HG02943 (cell line): ENCODE measurements around the gene GRK4.
A peak's percentile ranks its signal among the peaks of the same experiment; 100 is the strongest.
"Not testable (repeated sequence)": the region's sequence is repeated elsewhere in the genome, so short reads cannot be mapped to it uniquely, and the experiment has no call there.

ENCODE experiments used
- ATAC-seq: cut with Tn5 transposase; IDR thresholded peaks from one replicate; pipeline ENCODE4 v1.9.1; 2021; ENCODE audit warnings: mild to moderate bottlenecking, low read depth, moderate library complexity; ENCODE audit not compliant: unreplicated experiment

The GRK4 gene

GRCh38 chr4:2930135-2930757 is 33.1 kb upstream of the GRK4 start:
- no peak for ATAC-seq

GRCh38 chr4:2930758-2931511 is 32.4 kb upstream of the GRK4 start:
- no peak for ATAC-seq

DNA sequence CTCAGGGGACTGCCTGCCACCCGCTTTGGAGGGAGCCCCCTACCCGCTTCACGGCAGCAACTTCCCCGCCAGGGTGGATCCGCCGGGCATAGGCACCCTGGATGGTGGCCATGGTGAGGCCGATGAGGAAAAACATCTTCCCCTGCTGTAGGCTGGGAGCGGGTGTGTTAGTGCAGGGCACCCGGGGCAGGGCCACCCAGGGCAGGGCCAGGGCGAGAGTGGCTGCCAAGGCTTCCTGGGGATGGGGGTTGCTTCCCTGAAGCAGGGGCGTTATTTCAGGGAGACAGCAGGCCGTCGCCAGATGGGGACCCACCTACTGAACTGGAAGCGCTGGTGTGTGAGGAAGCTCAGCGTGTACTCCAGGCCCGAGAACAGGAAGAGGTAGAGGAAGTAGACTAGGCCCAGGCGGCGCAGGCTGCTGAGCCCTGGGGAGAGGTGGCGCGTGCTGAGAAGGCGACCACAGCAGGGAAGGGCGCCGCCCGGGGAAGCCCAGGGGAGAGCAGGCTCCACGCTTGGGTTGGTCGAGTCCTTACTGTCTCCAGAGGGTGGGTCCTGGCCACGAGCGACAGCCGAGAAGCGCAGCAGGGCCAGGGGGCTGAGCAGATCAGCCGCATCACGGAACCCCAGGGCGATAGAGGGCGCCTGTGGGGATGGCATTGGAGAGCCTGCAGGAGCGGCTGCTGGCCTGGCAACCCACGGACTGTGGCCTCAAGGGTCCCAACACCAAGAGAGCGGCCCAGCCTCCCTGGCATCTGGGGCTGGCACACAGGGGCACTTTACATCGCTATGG is 31.7 kb upstream of the GRK4 start:
- ATAC-seq = peak; percentile 35

DNA sequence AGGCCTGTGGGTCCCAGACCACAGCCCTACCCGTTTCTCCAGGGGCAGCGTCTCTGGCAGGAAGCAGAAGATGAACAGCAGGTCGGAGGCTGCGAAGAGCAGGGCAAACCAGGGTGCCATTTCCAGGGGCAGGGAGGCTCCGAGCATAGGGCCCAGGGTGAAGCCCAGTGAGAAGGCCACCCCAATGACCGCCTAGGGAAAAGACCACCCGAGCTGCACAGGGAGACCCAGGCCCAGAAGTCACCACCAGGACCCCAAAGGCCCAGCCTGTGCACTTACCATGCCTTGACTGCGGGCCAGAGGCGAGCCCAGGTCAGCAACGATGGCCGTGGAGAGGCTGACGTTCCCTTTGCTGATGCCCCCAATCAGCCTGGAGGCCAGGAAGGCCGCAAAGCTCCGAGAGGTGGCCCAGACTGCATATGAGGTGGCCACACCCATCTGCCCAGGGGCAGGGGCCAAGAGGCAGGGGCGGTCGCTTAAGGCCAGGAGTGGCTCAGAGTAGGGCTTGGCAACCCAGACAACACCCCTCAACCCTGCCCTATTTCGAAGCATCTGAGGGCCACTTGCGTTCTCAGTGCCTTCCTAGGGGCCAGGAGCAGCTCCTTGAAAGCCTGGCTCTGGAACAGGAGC is 30.9 kb upstream of the GRK4 start:
- no peak for ATAC-seq

DNA sequence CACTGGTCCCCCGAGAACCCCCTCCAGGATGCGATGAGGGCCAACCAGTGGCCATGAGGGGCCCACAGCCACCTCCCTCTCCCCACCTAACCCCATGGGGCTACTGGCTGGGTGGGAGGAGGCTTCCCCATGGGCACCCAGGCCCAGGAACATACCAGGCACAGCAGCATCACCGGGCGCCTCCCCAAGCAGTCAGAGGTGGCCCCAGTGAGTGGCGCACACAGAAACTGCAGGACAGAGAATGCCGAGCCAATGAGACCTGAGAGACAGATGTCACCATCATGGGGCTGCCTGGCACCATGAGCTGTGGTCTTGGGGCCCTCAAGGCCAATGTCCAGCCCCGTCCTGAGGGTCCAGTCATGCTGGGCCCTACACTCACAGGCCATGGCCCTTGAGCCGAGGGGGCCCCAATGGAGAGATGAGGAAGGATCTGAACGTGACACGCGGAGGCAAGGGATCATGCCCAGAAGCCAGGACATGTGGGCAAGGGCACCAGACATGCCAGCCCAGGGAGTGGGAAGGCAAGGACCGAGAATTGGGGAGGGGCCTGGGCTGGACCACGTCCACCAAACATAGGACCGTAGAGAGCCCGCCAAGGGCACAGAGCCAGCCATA is 30.3 kb upstream of the GRK4 start:
- no peak for ATAC-seq

- ATAC-seq = no peak
Observed at GRCh38 chr4:2933566-2934076, 29.8 kb upstream of the GRK4 start.

GRCh38 chr4:2934077-2934812 is 29.1 kb upstream of the GRK4 start:
- no peak for ATAC-seq

DNA sequence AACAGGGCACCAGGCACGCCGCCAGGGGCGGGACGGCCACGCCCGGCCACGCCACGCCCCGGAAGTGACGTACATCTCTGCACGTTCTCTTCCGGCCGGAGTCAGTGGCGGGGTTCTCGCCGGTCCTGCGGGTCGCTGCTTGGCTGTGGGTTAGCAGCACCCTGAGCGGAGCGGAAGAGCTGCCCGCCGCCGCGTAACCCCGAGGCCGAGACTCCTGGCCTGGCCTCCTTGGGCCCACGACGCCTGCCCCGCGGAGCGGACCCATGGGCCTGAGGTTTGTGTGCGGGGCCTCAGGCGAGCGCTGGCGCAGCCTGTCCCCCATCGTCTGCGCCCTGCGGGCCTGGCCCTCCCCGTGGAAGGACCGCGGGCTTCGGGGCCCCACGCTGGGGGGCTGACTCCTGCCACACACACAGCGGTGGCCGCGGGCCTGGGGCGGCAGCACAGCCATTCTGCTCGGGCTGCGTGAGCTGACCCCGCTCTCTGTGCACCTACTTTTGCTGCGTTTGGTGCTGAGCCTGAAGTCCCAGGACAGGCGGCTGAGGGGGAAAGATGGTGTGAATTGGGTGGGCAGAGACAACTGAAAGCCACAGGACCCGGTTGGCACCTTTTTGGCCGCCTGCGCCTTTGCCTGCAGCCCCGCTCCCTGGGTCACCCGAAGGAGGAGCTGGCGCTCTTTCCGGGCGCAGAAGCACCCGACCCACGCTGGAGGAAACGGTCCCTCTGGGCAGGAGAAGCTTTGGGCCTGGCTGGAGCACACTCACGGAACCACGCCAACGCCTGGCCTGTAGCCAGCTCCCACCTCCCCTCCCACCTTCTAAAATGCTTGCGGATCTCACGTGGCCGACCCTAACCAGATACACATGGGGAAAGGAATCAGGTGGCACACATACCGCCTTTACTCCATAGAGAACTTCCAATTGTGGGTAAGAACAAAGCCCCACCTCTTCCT is 28.3 kb upstream of the GRK4 start:
- ATAC-seq = no peak

DNA sequence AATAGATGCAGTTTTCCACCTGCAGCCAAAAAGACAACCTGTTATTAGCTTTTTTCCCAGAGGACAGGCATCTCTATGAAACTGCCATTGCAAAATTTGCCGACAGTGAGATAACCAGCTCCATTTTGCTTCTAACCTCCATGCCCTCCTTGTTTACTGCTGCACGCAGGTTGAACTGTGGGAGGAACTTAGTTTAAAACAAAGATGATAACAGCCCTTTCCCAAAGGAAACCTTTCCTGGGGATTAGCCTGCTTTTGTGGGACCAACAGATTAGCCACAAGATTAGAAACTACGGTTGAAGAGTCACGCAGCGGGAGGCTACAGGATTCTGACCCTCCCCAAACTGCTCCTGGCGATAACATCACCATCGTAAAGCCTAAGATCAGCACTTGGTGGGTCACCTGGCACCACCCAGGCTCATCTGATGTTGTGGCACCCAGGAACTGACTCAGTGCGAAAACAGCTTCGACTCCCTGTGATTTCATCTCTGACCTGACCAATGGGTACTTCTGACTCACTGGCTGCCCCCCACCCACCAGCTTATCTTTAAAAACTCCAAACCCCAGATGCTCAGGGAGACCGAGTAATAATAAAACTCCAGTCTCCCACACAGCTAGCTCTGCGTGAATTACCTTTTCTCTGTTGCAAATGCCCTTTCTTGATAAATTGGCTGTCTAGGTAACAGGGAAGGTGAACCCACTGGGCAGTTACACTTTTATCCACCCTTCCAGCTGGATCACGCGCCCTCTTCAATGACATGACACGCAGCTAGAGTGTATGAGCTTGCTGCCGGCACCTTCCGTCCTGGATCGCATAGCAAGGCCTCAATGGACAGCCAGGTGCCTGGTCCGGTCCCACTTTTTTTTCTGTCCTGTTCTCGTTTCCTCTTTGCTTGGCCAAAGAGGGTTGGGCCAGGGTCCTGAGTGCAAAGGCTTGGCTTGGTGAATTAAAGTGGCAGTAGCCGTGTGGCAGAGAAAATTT is 27.3 kb upstream of the GRK4 start:
- no peak for ATAC-seq

- no peak for ATAC-seq
Observed at GRCh38 chr4:2936773-2937145, 26.6 kb upstream of the GRK4 start.

- ATAC-seq = no peak
Observed at GRCh38 chr4:2937146-2937857, 26.1 kb upstream of the GRK4 start.

GRCh38 chr4:2937986-2938385 is 25.4 kb upstream of the GRK4 start:
- no peak for ATAC-seq

DNA sequence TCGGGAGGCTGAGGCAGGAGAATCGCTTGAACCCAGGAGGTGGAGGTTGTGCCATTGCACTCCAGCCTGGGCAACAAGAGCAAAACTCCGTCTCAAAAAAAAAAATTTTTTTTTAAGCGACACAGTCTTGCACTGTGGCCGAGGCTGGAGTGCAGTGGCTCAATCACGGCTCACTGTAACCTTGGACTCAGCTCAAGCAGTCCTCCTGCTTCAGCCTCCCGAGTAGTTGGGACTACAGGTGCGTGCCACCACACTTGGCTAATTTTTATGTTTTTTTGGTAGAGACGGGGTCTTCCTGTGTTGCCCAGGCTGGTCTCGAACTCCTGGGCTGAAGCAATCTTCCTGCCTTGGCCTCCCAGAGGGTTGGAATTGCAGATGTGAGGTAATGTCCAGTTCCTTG is 25.0 kb upstream of the GRK4 start:
- ATAC-seq = not testable (repeated sequence)

GRCh38 chr4:2938906-2939305 is 24.5 kb upstream of the GRK4 start:
- no peak for ATAC-seq

DNA sequence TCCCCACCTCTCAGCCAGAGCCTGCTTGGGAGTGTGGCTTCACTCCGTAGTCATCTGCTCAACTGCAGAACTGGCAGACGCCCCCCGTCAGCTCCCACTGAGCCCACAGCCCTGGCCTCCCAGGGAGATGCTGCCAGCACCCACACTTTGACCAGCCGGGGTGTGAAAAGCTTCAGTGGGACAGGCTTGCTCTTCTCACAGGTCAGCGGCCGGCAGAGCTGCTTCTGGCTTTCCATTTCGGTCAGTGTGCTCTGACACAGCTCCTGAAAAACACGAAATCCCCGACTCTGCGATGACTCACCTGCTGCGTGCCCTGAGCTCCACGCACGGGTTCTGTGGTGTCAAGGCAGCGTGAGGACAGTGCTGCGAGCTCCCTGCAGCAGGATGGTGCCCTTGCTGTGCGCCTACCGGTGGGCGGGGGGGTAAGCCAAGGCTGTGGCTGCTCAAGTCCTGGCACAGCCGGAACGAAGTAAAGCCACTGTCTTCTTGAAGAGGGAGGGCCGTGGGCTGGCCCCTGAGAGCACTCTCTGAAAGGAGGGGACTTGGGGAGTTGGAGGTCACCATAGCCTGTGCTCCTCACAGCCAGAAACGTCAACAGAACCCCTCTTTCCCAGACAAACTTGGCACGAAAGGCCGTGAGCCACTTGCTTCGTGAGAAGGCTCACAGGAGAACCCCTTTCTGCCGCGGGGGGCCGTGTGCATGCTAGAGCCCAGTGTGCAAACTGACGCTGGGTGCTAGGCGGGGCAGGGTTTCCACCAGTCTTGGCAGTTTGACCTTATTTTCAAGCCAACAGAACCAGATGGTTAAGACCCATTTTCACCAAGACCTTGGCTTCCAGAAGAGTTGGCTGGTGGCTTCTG is 23.8 kb upstream of the GRK4 start:
- ATAC-seq = no peak
